T follicular helper cell (primary cell): ENCODE measurements around the gene TSPAN13.

Experiments
- DNase-seq: peaks from one replicate; pipeline ENCODE4 v3.0.0-alpha.2; 2020; ENCODE audit warnings: low read depth

The TSPAN13 gene

GRCh38 chr7:16813232-16813616 lies 59.7 kb downstream of the TSPAN13 start:
- DNase-seq = no peak

GRCh38 chr7:16815001-16815400 lies 61.4 kb downstream of the TSPAN13 start:
- DNase-seq = no peak

- no peak for DNase-seq
These were observed 63.3 kb downstream of the TSPAN13 start for GRCh38 chr7:16816824-16817223.

DNA sequence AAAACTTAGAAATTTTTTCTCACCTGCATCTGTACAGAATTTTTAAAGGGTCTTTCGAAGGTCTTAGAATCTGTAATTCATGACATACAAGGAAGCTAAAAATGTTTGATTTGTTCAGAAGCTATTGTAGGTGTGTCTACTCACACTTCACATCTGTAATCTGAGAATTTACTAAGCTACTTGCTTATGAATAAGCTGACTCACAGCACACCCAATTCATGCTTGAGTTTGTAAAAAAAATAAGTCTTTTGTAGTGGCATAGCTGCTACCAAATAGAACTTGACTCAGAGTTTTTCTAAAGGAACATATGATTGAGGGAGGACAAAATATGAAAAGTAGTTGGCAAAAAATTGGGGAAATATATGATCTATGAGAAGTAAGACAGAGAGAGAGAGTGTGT lies 64.0 kb downstream of the TSPAN13 start:
- DNase-seq = no peak

DNA sequence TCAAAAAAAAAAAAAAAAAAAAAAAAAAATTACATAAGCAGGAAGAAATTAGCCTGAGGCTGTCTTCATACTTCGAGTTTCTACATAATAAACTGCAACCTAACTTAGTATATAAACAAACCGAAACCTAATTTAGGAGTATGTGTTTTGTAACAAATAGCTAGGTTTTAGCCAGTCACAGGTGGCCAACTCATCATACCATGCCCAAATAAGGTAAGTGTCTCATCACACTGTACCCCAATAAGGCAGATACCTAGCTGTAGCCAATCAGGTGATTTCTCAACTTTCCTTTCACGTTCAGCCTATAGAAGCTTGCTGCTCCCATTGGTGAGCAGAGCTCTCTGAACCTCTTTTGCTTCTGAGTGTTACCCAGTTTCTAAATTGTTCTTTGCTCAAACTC lies 65.2 kb downstream of the TSPAN13 start:
- DNase-seq = no peak

DNA sequence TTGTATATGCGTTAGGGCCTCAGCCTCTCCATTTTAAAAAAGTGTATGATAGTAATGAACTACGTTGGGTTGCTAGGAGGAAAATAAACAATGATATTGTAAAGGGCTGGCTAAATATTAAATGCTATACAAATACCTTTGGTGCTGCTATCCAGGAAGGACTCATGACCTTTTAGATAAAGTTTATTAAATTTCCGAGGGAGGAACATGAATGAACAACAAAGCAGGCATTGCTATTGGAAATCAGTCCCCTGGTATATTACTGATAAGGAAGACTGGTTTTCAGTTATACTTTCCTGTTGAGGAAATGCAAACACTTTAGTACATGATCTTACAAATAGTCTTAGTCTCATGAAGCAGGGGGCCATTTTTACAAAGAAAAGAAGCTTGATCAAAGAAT lies 68.5 kb downstream of the TSPAN13 start:
- no peak for DNase-seq

DNA sequence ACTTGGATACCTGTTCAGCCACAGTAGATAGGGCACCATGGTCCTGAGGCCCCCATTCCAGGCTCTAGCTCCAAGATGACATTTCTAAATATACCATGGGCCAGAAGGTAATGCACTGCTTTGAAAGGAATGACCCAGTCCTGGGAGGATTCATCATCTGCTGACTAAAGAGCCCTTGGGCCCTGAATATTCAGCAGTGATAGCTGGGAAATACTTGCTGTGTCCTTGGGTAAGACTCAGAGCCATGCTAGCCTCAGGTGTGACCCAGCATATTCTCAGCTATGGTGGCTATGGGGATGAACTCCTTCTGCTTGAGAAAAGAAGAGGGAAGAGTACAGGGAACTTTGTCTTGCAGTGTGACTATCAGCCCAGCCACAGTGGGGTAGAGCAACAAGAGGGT lies 72.5 kb downstream of the TSPAN13 start:
- no peak for DNase-seq

GRCh38 chr7:16833373-16833772 lies 79.8 kb downstream of the TSPAN13 start:
- DNase-seq = no peak
